Measurements from ENCODE around the gene ATG2B.

The ATG2B gene

DNA sequence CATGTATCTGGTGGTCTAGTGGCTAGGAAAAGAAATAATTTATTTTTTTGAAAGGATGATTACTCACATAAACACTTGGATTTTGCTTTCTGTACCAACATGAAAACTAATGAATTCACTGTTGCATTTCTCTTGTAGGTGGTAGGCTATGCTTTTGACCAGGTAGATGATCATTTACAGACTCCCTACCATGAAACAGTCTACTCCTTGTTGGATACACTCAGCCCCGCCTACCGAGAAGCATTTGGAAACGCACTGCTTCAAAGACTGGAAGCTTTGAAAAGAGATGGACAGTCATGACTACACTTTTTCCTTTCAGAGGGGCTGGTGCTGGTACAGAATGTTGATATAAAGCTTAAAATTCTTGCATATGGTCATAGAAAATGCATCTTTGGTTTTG is 22.2 kb upstream of the ATG2B start:
- H2AFZ ChIP-seq (ENCODE audit: low read length) = no peak overlapping the region
- H3K9me2 ChIP-seq (replicated peaks; ENCODE audit: low read depth, low read length) = no peaks in the 10 kb centered on the region
- no peak overlapping the region for H3K9ac ChIP-seq (ENCODE audit: low read depth, low read length, poor library complexity, severe bottlenecking)
- no peaks in the 10 kb centered on the region for H4K20me1 ChIP-seq (ENCODE audit: insufficient read depth, low read length, poor library complexity, severe bottlenecking)
- no peak for TF ChIP-seq EZH2phosphoT487 (IDR thresholded peaks at IDR 0.05; ENCODE audit: borderline replicate concordance)
- TF ChIP-seq, protein P1, sequence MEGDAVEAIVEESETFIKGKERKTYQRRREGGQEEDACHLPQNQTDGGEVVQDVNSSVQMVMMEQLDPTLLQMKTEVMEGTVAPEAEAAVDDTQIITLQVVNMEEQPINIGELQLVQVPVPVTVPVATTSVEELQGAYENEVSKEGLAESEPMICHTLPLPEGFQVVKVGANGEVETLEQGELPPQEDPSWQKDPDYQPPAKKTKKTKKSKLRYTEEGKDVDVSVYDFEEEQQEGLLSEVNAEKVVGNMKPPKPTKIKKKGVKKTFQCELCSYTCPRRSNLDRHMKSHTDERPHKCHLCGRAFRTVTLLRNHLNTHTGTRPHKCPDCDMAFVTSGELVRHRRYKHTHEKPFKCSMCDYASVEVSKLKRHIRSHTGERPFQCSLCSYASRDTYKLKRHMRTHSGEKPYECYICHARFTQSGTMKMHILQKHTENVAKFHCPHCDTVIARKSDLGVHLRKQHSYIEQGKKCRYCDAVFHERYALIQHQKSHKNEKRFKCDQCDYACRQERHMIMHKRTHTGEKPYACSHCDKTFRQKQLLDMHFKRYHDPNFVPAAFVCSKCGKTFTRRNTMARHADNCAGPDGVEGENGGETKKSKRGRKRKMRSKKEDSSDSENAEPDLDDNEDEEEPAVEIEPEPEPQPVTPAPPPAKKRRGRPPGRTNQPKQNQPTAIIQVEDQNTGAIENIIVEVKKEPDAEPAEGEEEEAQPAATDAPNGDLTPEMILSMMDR (conservative IDR thresholded peaks at IDR 0.05; ENCODE audit: low read length) = no peak
- H3K79me2 ChIP-seq (ENCODE audit: insufficient read depth, low read length) = no peaks in the 10 kb centered on the region
- no peaks in the 10 kb centered on the region for H3K27me3 ChIP-seq (ENCODE audit: insufficient read depth, low read length, poor library complexity, severe bottlenecking)
- H3K4me1 ChIP-seq (ENCODE audit: insufficient read depth, low read length, poor library complexity, severe bottlenecking) = no peaks in the 10 kb centered on the region
- no peak overlapping the region for H3K4me2 ChIP-seq (ENCODE audit: low read depth, low read length, poor library complexity, severe bottlenecking)
- H3K9me3 ChIP-seq (ENCODE audit: insufficient read depth, low read depth, low read length) = no peaks in the 10 kb centered on the region
- H3K4me3 ChIP-seq (ENCODE audit: low read length, poor library complexity, severe bottlenecking) = no peak overlapping the region
- peaks cover 42% of the 10 kb centered on the region for H3K36me3 ChIP-seq (ENCODE audit: insufficient read depth, low read length)
- H3F3A ChIP-seq (ENCODE audit: low read depth) = no peaks in the 10 kb centered on the region

DNA sequence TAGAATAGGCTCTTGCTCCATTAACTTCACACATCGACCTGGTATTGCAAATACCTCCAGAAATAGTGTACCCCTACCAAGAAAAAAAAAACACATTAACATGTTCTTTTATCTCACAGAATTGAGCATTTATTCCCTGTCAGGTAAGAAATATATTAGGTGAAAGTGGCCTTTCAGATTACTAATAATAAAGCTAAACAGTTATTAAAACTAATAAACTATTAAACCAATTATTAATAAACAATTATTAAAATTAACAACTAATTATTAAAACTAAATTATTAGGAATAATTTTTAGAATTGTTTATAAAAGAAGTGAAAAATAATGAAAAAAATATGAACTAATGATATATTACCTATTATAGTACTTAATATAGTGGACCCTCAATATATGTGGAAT is 21.6 kb upstream of the ATG2B start:
- Histone ChIP-seq H3K36me3 (ENCODE audit: insufficient read depth, low read length) (peaks cover 42% of the 10 kb centered on the region), H3K9me2 (replicated peaks; ENCODE audit: low read depth, low read length) (no peaks in the 10 kb centered on the region), H3F3A (ENCODE audit: low read depth) (no peaks in the 10 kb centered on the region), H3K27me3 (ENCODE audit: insufficient read depth, low read length, poor library complexity, severe bottlenecking) (no peaks in the 10 kb centered on the region), H3K79me2 (ENCODE audit: insufficient read depth, low read length) (no peaks in the 10 kb centered on the region), H3K4me2 (ENCODE audit: low read depth, low read length, poor library complexity, severe bottlenecking) (no peak overlapping the region), H4K20me1 (ENCODE audit: insufficient read depth, low read length, poor library complexity, severe bottlenecking) (no peaks in the 10 kb centered on the region), H3K9ac (ENCODE audit: low read depth, low read length, poor library complexity, severe bottlenecking) (no peak overlapping the region), H3K4me1 (ENCODE audit: insufficient read depth, low read length, poor library complexity, severe bottlenecking) (no peaks in the 10 kb centered on the region), H3K9me3 (ENCODE audit: insufficient read depth, low read depth, low read length) (no peaks in the 10 kb centered on the region), H2AFZ (ENCODE audit: low read length) (no peak overlapping the region), H3K4me3 (ENCODE audit: low read length, poor library complexity, severe bottlenecking) (no peak overlapping the region)
- TF ChIP-seq, protein P1 (conservative IDR thresholded peaks at IDR 0.05; ENCODE audit: low read length) = no peak
- no peak for TF ChIP-seq EZH2phosphoT487 (IDR thresholded peaks at IDR 0.05; ENCODE audit: borderline replicate concordance)

DNA sequence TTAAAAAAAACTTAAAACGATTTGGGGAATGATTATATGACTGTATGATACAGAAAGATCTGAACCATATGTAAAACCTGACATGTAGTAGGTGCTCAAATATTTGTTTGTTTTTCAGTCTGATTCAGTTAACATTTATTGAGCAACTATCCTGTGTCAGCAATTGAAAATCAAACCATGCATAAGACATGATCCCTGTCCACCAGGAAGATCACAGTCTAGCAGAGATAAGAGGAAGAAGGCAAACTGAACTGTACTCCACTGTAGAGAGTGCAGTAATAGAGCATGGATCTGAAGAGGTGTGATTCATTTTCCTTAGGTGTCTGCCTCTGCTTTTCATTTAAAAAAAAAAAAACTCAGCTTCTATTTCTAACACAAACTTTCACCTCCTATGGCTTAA is 20.9 kb upstream of the ATG2B start:
- no peak overlapping the region for H3K4me3 ChIP-seq (ENCODE audit: low read length, poor library complexity, severe bottlenecking)
- TF ChIP-seq, protein P1 (conservative IDR thresholded peaks at IDR 0.05; ENCODE audit: low read length) = no peak
- TF ChIP-seq EZH2phosphoT487 (IDR thresholded peaks at IDR 0.05; ENCODE audit: borderline replicate concordance) = no peak
- H3K9me3 ChIP-seq (ENCODE audit: insufficient read depth, low read depth, low read length) = no peaks in the 10 kb centered on the region
- no peak overlapping the region for H3K4me2 ChIP-seq (ENCODE audit: low read depth, low read length, poor library complexity, severe bottlenecking)
- H3K27me3 ChIP-seq (ENCODE audit: insufficient read depth, low read length, poor library complexity, severe bottlenecking) = no peaks in the 10 kb centered on the region
- peaks cover 42% of the 10 kb centered on the region for H3K36me3 ChIP-seq (ENCODE audit: insufficient read depth, low read length)
- no peak overlapping the region for H2AFZ ChIP-seq (ENCODE audit: low read length)
- H3F3A ChIP-seq (ENCODE audit: low read depth) = no peaks in the 10 kb centered on the region
- H3K9me2 ChIP-seq (replicated peaks; ENCODE audit: low read depth, low read length) = no peaks in the 10 kb centered on the region
- no peaks in the 10 kb centered on the region for H3K79me2 ChIP-seq (ENCODE audit: insufficient read depth, low read length)
- no peaks in the 10 kb centered on the region for H3K4me1 ChIP-seq (ENCODE audit: insufficient read depth, low read length, poor library complexity, severe bottlenecking)
- H4K20me1 ChIP-seq (ENCODE audit: insufficient read depth, low read length, poor library complexity, severe bottlenecking) = no peaks in the 10 kb centered on the region
- H3K9ac ChIP-seq (ENCODE audit: low read depth, low read length, poor library complexity, severe bottlenecking) = no peak overlapping the region

Data from Loucy (cell line).